PFSK-1 (cell line): Measurements from ENCODE around the gene KLHL22.

Experiments
- POLR2AphosphoS5 ChIP-seq: IDR thresholded peaks from 2 replicates; pipeline ENCODE4 v1.6.1; 2012; ENCODE audit warnings: low read depth, mild to moderate bottlenecking, control low read depth, low read length, moderate library complexity
- SIN3A ChIP-seq: IDR thresholded peaks from 2 replicates; pipeline ENCODE4 v1.6.1; 2012; ENCODE audit warnings: mild to moderate bottlenecking, low read length, moderate library complexity, borderline replicate concordance; ENCODE audit not compliant: insufficient read depth
- TF ChIP-seq, protein P1 (sequence below), 2 experiments: IDR thresholded peaks; 2 replicates each; pipeline versions ENCODE4 v1.6.1 to v1.8.0; 2011 to 2012; ENCODE audit warnings: low read depth in 2 of 2, low read length in 2 of 2, control low read depth in 1 of 2, inconsistent platforms in 1 of 2, mild to moderate bottlenecking in 1 of 2, moderate library complexity in 1 of 2; ENCODE audit not compliant: insufficient read depth in 1 of 2

DNA sequence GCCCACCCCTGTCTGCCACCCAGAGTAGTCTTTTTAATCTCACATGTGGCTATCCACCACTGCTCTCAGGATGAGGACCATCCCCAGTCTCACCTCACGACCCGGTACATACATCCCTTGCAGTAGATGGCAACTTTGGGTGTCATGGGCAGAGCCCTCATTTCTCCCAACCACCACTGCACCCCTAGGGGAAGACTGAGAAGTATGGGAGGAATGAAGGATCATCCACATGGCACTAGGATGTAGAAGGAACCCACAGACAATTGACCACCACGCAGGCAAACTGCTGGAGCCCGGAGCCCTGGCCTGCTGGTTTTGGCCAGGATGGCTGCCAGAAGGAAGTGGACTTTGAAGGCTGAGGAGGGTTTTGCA is 56.1 kb downstream of the KLHL22 start:
- TF ChIP-seq POLR2AphosphoS5: no peak
- TF ChIP-seq, protein P1, sequence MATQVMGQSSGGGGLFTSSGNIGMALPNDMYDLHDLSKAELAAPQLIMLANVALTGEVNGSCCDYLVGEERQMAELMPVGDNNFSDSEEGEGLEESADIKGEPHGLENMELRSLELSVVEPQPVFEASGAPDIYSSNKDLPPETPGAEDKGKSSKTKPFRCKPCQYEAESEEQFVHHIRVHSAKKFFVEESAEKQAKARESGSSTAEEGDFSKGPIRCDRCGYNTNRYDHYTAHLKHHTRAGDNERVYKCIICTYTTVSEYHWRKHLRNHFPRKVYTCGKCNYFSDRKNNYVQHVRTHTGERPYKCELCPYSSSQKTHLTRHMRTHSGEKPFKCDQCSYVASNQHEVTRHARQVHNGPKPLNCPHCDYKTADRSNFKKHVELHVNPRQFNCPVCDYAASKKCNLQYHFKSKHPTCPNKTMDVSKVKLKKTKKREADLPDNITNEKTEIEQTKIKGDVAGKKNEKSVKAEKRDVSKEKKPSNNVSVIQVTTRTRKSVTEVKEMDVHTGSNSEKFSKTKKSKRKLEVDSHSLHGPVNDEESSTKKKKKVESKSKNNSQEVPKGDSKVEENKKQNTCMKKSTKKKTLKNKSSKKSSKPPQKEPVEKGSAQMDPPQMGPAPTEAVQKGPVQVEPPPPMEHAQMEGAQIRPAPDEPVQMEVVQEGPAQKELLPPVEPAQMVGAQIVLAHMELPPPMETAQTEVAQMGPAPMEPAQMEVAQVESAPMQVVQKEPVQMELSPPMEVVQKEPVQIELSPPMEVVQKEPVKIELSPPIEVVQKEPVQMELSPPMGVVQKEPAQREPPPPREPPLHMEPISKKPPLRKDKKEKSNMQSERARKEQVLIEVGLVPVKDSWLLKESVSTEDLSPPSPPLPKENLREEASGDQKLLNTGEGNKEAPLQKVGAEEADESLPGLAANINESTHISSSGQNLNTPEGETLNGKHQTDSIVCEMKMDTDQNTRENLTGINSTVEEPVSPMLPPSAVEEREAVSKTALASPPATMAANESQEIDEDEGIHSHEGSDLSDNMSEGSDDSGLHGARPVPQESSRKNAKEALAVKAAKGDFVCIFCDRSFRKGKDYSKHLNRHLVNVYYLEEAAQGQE (IDR thresholded peaks at IDR 0.05; ENCODE audit: insufficient read depth in 1 of 2, low read depth in 2 of 2, low read length in 2 of 2): no peak
- TF ChIP-seq SIN3A: no peak
